B cell (primary cell): ENCODE measurements around the gene TESK2.

Experiments
- CTCF ChIP-seq: fragments of 200-600 bp; IDR thresholded peaks from one replicate; pipeline ENCODE4 v1.8.0; 2022; ENCODE audit warnings: antibody characterized with exemption, mild to moderate bottlenecking
- EZH2 ChIP-seq: IDR thresholded peaks from 2 replicates; pipeline ENCODE4 v1.6.1; 2012; ENCODE audit warnings: borderline replicate concordance, low read depth, mild to moderate bottlenecking, moderate library complexity, low read length; ENCODE audit not compliant: insufficient read depth, poor library complexity, severe bottlenecking

DNA sequence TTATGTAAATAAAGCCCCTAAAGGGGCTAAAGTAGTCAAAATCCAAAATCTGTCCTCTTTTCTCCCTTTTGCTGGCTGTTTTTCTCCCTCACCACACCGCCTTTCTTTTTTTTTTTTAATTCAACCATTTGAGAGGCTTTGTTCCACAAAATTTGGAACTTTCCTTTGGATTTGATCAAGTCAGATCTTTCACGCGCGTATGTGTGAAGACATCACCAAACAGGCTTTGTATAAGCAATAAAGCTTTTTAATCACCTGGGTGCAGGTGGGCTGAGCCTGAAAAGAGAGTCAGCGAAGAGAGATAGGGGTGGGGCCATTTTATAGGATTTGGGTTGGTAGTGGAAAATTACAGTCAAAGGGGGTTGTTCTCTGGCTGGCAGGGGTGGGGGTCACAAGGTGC lies 169.5 kb downstream of the TESK2 start:
- TF ChIP-seq EZH2 (no peak), CTCF (no peak)
